Memory B cell (primary cell): ENCODE measurements around the gene DNAH6.

Experiments
- ATAC-seq: fragments of 150-1000 bp; cut with Tn5 transposase; 2 replicates; pipeline ENCODE4 v1.10.0; 2021; ENCODE audit warnings: low read depth, mild to moderate bottlenecking, moderate library complexity
- DNase-seq, 2 donors: peaks; one replicate each; pipeline ENCODE4 v3.0.0; 2022; ENCODE audit warnings: low spot score in 2 of 2
- H3K27ac Mint-ChIP-seq: one replicate; pipeline ENCODE4 v1.8.0; 2022; ENCODE audit warnings: mild to moderate bottlenecking, moderate library complexity, mixed read lengths
- H3K27me3 Mint-ChIP-seq: one replicate; pipeline ENCODE4 v1.8.0; 2022; ENCODE audit warnings: mixed read lengths
- H3K36me3 Mint-ChIP-seq: one replicate; pipeline ENCODE4 v1.8.0; 2022; ENCODE audit warnings: mild to moderate bottlenecking, mixed read lengths
- H3K4me1 Mint-ChIP-seq: one replicate; pipeline ENCODE4 v1.8.0; 2022; ENCODE audit warnings: mixed read lengths
- H3K4me3 Mint-ChIP-seq: one replicate; pipeline ENCODE4 v1.8.0; 2022; ENCODE audit warnings: mild to moderate bottlenecking, moderate library complexity, mixed read lengths
- H3K9me3 Mint-ChIP-seq: one replicate; pipeline ENCODE4 v1.8.0; 2022; ENCODE audit warnings: mixed read lengths

DNAH6 gene

DNA sequence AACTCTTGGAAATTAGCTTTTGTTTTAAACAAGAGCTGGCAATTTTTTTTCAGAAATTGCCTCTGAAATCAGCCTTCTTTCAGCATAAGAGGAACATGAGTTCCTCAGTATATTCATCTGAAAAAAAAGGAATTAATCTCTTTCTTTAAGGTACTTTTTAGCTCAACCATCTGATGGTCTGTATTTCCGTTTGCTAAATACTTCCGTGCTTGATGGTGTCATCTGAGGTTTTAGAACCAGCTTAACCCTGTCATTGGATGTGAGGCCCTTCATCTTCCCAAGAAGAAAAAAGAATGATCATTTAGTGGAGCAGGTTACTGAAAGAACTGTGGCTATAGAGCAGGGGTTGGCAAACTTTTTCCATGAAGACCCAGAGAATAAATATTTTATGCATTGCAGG is 189.6 kb downstream of the DNAH6 start:
- Mint-ChIP-seq H3K4me3 (no peak overlapping the region), H3K27ac (no peak overlapping the region), H3K9me3 (peaks cover 1% of the 10 kb centered on the region), H3K27me3 (no peaks in the 10 kb centered on the region), H3K36me3 (no peaks in the 10 kb centered on the region), H3K4me1 (no peaks in the 10 kb centered on the region)
- ATAC-seq: no peak
- no peak for DNase-seq

GRCh38 chr2:84708442-84708841 is 192.1 kb downstream of the DNAH6 start:
- no peaks in the 10 kb centered on the region for H3K27me3 Mint-ChIP-seq
- DNase-seq: no peak
- peaks cover 1% of the 10 kb centered on the region for H3K9me3 Mint-ChIP-seq
- no peaks in the 10 kb centered on the region for H3K36me3 Mint-ChIP-seq
- H3K4me3 Mint-ChIP-seq: no peak overlapping the region
- H3K27ac Mint-ChIP-seq: no peak overlapping the region
- no peak for ATAC-seq
- no peaks in the 10 kb centered on the region for H3K4me1 Mint-ChIP-seq

GRCh38 chr2:84711651-84712050 is 195.4 kb downstream of the DNAH6 start:
- Mint-ChIP-seq H3K4me1 (no peaks in the 10 kb centered on the region), H3K36me3 (no peaks in the 10 kb centered on the region), H3K4me3 (no peak overlapping the region), H3K27me3 (no peaks in the 10 kb centered on the region), H3K27ac (no peak overlapping the region), H3K9me3 (peaks cover 1% of the 10 kb centered on the region)
- DNase-seq (no peak), ATAC-seq (no peak)

- no peak overlapping the region for H3K4me3 Mint-ChIP-seq
- no peaks in the 10 kb centered on the region for H3K4me1 Mint-ChIP-seq
- no peak overlapping the region for H3K27ac Mint-ChIP-seq
- ATAC-seq: no peak
- H3K36me3 Mint-ChIP-seq: no peaks in the 10 kb centered on the region
- DNase-seq: no peak
- H3K9me3 Mint-ChIP-seq: no peaks in the 10 kb centered on the region
- no peaks in the 10 kb centered on the region for H3K27me3 Mint-ChIP-seq
These were observed 197.1 kb downstream of the DNAH6 start for GRCh38 chr2:84713441-84713840.

GRCh38 chr2:84716564-84716963 is 200.3 kb downstream of the DNAH6 start:
- no peak for DNase-seq
- H3K36me3 Mint-ChIP-seq: no peaks in the 10 kb centered on the region
- no peak overlapping the region for H3K4me3 Mint-ChIP-seq
- H3K27me3 Mint-ChIP-seq: no peaks in the 10 kb centered on the region
- no peaks in the 10 kb centered on the region for H3K4me1 Mint-ChIP-seq
- H3K9me3 Mint-ChIP-seq: no peaks in the 10 kb centered on the region
- no peak for ATAC-seq
- no peak overlapping the region for H3K27ac Mint-ChIP-seq

DNA sequence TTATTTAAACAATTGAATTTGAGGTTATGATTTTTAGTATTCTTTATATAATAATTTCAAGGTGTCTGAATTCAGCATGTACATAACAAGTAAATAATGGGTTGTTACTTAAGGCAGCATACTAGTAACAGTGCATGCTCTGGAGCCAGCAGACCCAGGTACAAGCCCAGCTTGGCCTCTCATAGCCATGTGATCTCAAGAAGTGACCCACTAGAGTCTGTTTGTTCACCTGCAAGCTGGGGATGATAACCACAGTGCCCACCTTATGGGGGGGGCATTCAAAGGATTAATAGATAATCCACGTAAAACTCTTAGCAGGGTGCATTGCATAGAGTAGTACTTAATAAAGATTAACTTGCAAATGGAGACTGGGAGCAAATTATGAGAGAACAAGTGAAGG is 201.0 kb downstream of the DNAH6 start:
- H3K36me3 Mint-ChIP-seq: no peaks in the 10 kb centered on the region
- H3K27ac Mint-ChIP-seq: no peak overlapping the region
- H3K4me1 Mint-ChIP-seq: no peaks in the 10 kb centered on the region
- DNase-seq (no peak), ATAC-seq (no peak)
- peaks cover 4% of the 10 kb centered on the region for H3K27me3 Mint-ChIP-seq
- no peak overlapping the region for H3K4me3 Mint-ChIP-seq
- no peaks in the 10 kb centered on the region for H3K9me3 Mint-ChIP-seq

GRCh38 chr2:84719434-84719833 is 203.1 kb downstream of the DNAH6 start:
- no peak overlapping the region for H3K4me3 Mint-ChIP-seq
- DNase-seq (no peak), ATAC-seq (no peak)
- H3K36me3 Mint-ChIP-seq: no peaks in the 10 kb centered on the region
- no peak overlapping the region for H3K27ac Mint-ChIP-seq
- peaks cover 5% of the 10 kb centered on the region for H3K4me1 Mint-ChIP-seq
- H3K9me3 Mint-ChIP-seq: no peaks in the 10 kb centered on the region
- peaks cover 4% of the 10 kb centered on the region for H3K27me3 Mint-ChIP-seq

DNA sequence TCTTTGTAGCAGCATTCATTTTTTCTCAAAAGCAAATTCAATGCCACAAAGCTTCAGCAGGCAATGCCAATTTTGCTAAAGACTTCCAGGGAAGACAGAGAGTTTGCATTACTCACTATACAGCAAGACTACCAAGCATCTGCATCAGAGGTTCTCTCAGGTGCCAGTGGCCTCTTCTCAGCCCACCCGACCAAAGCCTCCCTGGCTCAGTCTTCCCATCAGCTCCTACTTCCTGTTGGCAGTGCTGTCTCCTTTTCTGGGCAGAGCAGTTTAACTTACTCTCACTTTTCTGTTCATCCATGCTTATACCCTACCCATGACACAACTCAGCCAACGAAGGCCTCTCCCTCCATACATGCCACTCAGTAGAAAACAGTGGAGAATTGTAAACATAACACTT is 207.5 kb downstream of the DNAH6 start:
- Mint-ChIP-seq H3K36me3 (no peaks in the 10 kb centered on the region), H3K27me3 (peaks cover 8% of the 10 kb centered on the region), H3K9me3 (no peaks in the 10 kb centered on the region), H3K4me1 (peaks cover 5% of the 10 kb centered on the region), H3K4me3 (no peak overlapping the region), H3K27ac (no peak overlapping the region)
- ATAC-seq: no peak
- DNase-seq: no peak

- H3K36me3 Mint-ChIP-seq: no peaks in the 10 kb centered on the region
- no peak overlapping the region for H3K27ac Mint-ChIP-seq
- ATAC-seq: no peak
- H3K4me3 Mint-ChIP-seq: no peak overlapping the region
- H3K4me1 Mint-ChIP-seq: peaks cover 5% of the 10 kb centered on the region
- DNase-seq: no peak
- H3K27me3 Mint-ChIP-seq: peaks cover 11% of the 10 kb centered on the region
- H3K9me3 Mint-ChIP-seq: no peaks in the 10 kb centered on the region
These were observed 209.4 kb downstream of the DNAH6 start for GRCh38 chr2:84725717-84726116.

GRCh38 chr2:84727315-84727714 is 211.0 kb downstream of the DNAH6 start:
- H3K36me3 Mint-ChIP-seq: no peaks in the 10 kb centered on the region
- no peak overlapping the region for H3K4me3 Mint-ChIP-seq
- no peaks in the 10 kb centered on the region for H3K9me3 Mint-ChIP-seq
- peaks cover 5% of the 10 kb centered on the region for H3K4me1 Mint-ChIP-seq
- no peak for ATAC-seq
- no peak overlapping the region for H3K27ac Mint-ChIP-seq
- no peak for DNase-seq
- H3K27me3 Mint-ChIP-seq: peaks cover 7% of the 10 kb centered on the region

DNA sequence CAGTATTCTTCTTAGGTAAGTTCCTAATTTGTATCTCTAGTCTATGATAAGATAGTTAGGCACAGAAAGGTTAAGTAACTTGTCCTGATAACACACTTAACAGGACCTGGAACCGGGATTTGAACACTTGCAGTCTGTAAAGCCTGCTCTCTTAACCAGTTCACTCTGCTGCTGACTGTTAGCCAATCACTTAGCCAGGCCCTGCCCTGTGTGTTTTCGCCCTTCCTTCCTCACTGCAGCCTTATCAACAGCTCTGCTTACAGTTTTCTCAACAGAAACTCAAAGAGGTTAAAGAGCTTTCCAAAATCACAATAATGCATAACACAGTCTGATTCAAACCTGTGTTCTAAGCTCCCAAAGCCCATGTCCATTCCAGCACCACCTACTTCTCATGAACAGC is 212.9 kb downstream of the DNAH6 start:
- peaks cover 7% of the 10 kb centered on the region for H3K27me3 Mint-ChIP-seq
- no peaks in the 10 kb centered on the region for H3K4me1 Mint-ChIP-seq
- no peak overlapping the region for H3K4me3 Mint-ChIP-seq
- DNase-seq: no peak
- H3K36me3 Mint-ChIP-seq: no peaks in the 10 kb centered on the region
- no peak overlapping the region for H3K27ac Mint-ChIP-seq
- no peak for ATAC-seq
- no peaks in the 10 kb centered on the region for H3K9me3 Mint-ChIP-seq

DNA sequence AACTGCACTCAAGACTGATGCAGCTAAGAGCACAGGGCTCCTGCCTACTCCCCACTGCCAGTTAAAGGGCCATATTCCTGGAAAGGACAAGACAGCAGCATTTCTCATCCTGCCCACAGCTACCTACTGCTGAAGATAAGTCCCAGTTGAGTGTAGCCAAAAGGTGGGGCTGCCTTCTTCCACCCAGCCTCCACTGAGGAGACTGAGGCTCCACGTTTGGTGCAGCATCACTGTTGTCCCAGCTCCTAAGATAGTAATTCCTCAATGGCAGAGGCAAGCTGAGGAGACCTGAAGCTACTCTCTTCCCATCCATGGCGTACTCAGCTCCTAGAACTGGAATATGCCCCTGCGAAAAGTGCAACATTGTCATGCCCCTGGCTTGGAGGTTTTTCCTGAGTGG is 214.9 kb downstream of the DNAH6 start:
- Mint-ChIP-seq H3K27me3 (peaks cover 7% of the 10 kb centered on the region), H3K27ac (no peak overlapping the region), H3K36me3 (no peaks in the 10 kb centered on the region), H3K4me1 (no peaks in the 10 kb centered on the region), H3K4me3 (no peak overlapping the region), H3K9me3 (no peaks in the 10 kb centered on the region)
- ATAC-seq (no peak), DNase-seq (no peak)

DNA sequence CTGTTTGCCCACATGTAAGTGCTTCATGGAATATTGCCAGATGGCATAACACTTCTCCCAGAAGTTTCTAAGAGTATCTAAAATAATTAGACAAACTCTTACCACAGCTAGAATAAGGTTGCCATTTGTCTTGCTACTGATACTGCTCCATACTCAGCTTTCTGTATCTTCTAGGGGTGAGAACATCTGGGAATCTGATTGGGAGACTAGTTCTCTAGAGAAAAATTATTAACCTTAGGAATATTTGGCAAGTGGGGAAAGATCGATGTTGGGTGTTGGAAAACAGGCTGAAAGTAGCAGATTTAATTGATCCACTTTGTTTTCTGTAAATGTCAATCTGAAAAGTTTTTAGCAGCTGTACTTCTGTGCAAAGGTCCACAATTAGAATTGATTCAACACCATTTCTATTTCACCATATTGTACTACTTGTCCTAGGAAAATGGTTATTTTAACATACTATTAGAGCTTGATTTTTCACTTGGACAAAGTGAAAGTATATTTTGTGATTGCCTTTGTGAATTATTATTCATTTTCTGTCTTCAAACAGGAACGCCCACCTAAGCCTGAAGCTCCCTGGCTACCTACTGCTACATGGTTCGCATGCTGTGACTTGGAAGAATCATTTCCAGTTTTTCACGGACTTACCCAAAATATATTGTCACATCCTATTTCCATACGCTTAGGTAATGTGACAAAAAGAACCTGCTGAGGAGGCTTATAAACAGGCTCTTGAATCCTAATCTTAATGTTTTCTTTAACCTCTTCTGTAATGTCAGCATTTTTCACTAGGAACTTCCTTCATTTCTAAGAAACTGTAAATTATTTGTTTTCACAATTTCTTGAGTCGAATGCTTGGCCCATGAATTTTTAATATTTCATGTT is 216.8 kb downstream of the DNAH6 start:
- peaks cover 7% of the 10 kb centered on the region for H3K27me3 Mint-ChIP-seq
- H3K36me3 Mint-ChIP-seq: no peaks in the 10 kb centered on the region
- H3K4me3 Mint-ChIP-seq: no peak overlapping the region
- H3K4me1 Mint-ChIP-seq: no peaks in the 10 kb centered on the region
- H3K9me3 Mint-ChIP-seq: no peaks in the 10 kb centered on the region
- H3K27ac Mint-ChIP-seq: no peak overlapping the region
- no peak for ATAC-seq
- DNase-seq: no peak

- Mint-ChIP-seq H3K27ac (no peak overlapping the region), H3K4me3 (no peak overlapping the region), H3K9me3 (no peaks in the 10 kb centered on the region), H3K27me3 (peaks cover 6% of the 10 kb centered on the region), H3K36me3 (no peaks in the 10 kb centered on the region), H3K4me1 (no peaks in the 10 kb centered on the region)
- DNase-seq (no peak), ATAC-seq (no peak)
These were observed 219.1 kb downstream of the DNAH6 start for GRCh38 chr2:84735389-84735788.

GRCh38 chr2:84741182-84741822 is 225.0 kb downstream of the DNAH6 start:
- Mint-ChIP-seq H3K36me3 (no peaks in the 10 kb centered on the region), H3K9me3 (no peaks in the 10 kb centered on the region), H3K27me3 (peaks cover 11% of the 10 kb centered on the region), H3K4me3 (no peak overlapping the region), H3K27ac (no peak overlapping the region), H3K4me1 (peaks cover 5% of the 10 kb centered on the region)
- ATAC-seq (peak; percentile 86), DNase-seq (peak in 1 of 2 donors; percentile 7)
